Measurements from ENCODE around the gene PTPN4. TPM values are rescaled to one million over a fixed set of nuclear protein-coding genes. Genes with fewer than 3 reads are reported as not detected.

Gene PTPN4
- total RNA-seq, 1 experiment from 2014 or later = 80.5 TPM

GRCh38 chr2:119836455-119837142 lies 76.9 kb downstream of the PTPN4 start:
- no peaks in the 10 kb centered on the region; the same call in 1 of the 2 replicates for H3K4me1 ChIP-seq (ENCODE audit: insufficient read depth, low read length)
- Mint-ChIP-seq H3K4me1 (peaks cover 26 to 27% of the 10 kb centered on the region in 2 experiments), H3K9me3 (peaks cover 0 to 4% of the 10 kb centered on the region in 2 experiments; a peak in 3 of 5 replicates), H3K4me3 (no peak overlapping the region), H3K36me3 (ENCODE audit: insufficient read depth in 1 of 3, low read depth in 3 of 3) (peaks cover 5 to 20% (median 8%) of the 10 kb centered on the region in 3 experiments; a peak in 6 of 7 replicates), H3K27me3 (ENCODE audit: low read depth) (no peaks in the 10 kb centered on the region), H3K27ac (peak overlapping the region in 1 of 3 experiments; percentile 82; a peak in 1 of 7 replicates)
- H3K27me3 ChIP-seq (ENCODE audit: insufficient read depth, low read length) = no peaks in the 10 kb centered on the region
- H3T11ph ChIP-seq (ENCODE audit: low read length) = no peak overlapping the region
- H3K56ac ChIP-seq (ENCODE audit: insufficient read length, low read depth, low read length) = no peak overlapping the region
- H3K79me2 ChIP-seq (ENCODE audit: insufficient read depth, low read length) = no peaks in the 10 kb centered on the region; the same call in 1 of the 2 replicates
- H3K23ac ChIP-seq (ENCODE audit: insufficient read length, low read depth, low read length) = no peak overlapping the region
- no peak overlapping the region for H3K27ac ChIP-seq (ENCODE audit: insufficient read length, low read depth, low read length)
- WGBS (ENCODE audit: extremely low coverage, insufficient read length, low lambda C conversion rate) = no CpG with 5 or more reads among the region's 22 CpGs
- no peaks in the 10 kb centered on the region for H4K20me1 ChIP-seq (ENCODE audit: control insufficient read depth, insufficient read depth, insufficient read length)
- H3K23me2 ChIP-seq (ENCODE audit: insufficient read length, low read depth, low read length, poor library complexity, severe bottlenecking) = no peaks in the 10 kb centered on the region
- no peak overlapping the region for H2BK5ac ChIP-seq (ENCODE audit: insufficient read length, low read length)
- no peak overlapping the region for H3K9ac ChIP-seq (ENCODE audit: extremely low read depth, insufficient read length, low read length)
- H4K91ac ChIP-seq (ENCODE audit: insufficient read length, low read depth, low read length) = no peak overlapping the region
- TF ChIP-seq, protein P1, sequence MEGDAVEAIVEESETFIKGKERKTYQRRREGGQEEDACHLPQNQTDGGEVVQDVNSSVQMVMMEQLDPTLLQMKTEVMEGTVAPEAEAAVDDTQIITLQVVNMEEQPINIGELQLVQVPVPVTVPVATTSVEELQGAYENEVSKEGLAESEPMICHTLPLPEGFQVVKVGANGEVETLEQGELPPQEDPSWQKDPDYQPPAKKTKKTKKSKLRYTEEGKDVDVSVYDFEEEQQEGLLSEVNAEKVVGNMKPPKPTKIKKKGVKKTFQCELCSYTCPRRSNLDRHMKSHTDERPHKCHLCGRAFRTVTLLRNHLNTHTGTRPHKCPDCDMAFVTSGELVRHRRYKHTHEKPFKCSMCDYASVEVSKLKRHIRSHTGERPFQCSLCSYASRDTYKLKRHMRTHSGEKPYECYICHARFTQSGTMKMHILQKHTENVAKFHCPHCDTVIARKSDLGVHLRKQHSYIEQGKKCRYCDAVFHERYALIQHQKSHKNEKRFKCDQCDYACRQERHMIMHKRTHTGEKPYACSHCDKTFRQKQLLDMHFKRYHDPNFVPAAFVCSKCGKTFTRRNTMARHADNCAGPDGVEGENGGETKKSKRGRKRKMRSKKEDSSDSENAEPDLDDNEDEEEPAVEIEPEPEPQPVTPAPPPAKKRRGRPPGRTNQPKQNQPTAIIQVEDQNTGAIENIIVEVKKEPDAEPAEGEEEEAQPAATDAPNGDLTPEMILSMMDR (conservative IDR thresholded peaks at IDR 0.05) = no peak
- H3K14ac ChIP-seq (ENCODE audit: insufficient read depth, low read length) = no peak overlapping the region; the same call in 1 of the 2 replicates
- H4K8ac ChIP-seq (replicated peaks; ENCODE audit: insufficient read length, low read depth, low read length) = no peak overlapping the region
- no peak overlapping the region for H4K5ac ChIP-seq (ENCODE audit: insufficient read length, low read depth, low read length)
- H2BK120ac ChIP-seq (ENCODE audit: low read depth, low read length, poor library complexity, severe bottlenecking) = no peak overlapping the region
- H2BK15ac ChIP-seq (ENCODE audit: low read depth, low read length) = no peak overlapping the region
- H3K79me1 ChIP-seq (ENCODE audit: insufficient read depth, low read depth, low read length, poor library complexity, severe bottlenecking) = no peaks in the 10 kb centered on the region
- DNase-seq = no peak
- no peak overlapping the region for H3K4ac ChIP-seq (ENCODE audit: low read depth, low read length)
- H3K18ac ChIP-seq (ENCODE audit: insufficient read length, low read depth, low read length) = no peak overlapping the region
- no peak overlapping the region for H2BK20ac ChIP-seq (ENCODE audit: low read depth, low read length, poor library complexity, severe bottlenecking)
- H2AFZ ChIP-seq (ENCODE audit: low read length) = no peak overlapping the region
- H2BK12ac ChIP-seq (ENCODE audit: insufficient read length, low read depth, low read length) = no peak overlapping the region
- H3K9me3 ChIP-seq (ENCODE audit: control insufficient read depth, low read depth, low read length) = no peaks in the 10 kb centered on the region
- no peak overlapping the region for H2AK5ac ChIP-seq (ENCODE audit: insufficient read length, low read length)
- no peak overlapping the region for H3K4me2 ChIP-seq (ENCODE audit: insufficient read depth, insufficient read length, low read length)
